Testis (tissue), 2 donors: Measurements from ENCODE around the gene MRPS2.

Source experiments
- POLR2A ChIP-seq: fragments of 450-650 bp; IDR thresholded peaks from one replicate; pipeline ENCODE4 v1.6.1; 2017; ENCODE audit warnings: antibody characterized with exemption, mild to moderate bottlenecking, moderate library complexity
- TF ChIP-seq, protein P1 (sequence below), 3 experiments: fragments of 450-650 bp in 2 of 3; fragments of 200-600 bp in 1 of 3; sonication (generic) in 1 of 3; IDR thresholded peaks; one replicate each; pipeline ENCODE4 v1.5.1; 2016 to 2019; ENCODE audit warnings: antibody characterized with exemption in 3 of 3, mild to moderate bottlenecking in 2 of 3, moderate library complexity in 1 of 3

DNA sequence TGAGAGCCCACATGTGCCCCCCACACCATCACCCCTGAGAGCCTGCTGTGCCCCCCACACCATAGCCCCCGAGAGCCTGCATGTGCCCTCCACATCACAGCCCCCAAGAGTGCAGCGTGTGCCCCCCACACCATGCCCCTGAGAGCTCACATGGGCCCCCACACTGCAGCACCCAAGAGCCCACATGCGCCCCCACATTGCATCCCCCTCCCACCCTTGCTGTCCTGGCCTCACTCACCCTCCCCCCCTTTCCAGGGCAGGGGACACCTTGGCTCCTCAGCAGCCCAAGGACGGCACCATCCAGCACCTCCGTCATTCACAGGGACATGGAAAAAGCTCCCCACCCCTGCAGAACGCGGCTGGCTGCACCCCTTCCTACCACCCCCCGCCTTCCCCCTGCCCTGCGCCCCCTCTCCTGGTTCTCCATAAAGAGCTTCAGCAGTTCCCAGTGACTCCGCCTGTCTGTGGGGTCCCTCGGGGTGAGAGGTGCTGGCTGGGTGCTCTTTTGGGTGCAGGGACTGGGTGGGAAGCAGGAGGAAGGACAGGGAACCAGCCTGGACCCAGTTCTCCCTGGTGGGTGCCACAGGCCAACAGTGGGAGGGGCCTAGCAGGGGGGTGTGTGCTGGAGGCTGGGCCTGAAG is 25.7 kb downstream of the MRPS2 start:
- TF ChIP-seq, protein P1, sequence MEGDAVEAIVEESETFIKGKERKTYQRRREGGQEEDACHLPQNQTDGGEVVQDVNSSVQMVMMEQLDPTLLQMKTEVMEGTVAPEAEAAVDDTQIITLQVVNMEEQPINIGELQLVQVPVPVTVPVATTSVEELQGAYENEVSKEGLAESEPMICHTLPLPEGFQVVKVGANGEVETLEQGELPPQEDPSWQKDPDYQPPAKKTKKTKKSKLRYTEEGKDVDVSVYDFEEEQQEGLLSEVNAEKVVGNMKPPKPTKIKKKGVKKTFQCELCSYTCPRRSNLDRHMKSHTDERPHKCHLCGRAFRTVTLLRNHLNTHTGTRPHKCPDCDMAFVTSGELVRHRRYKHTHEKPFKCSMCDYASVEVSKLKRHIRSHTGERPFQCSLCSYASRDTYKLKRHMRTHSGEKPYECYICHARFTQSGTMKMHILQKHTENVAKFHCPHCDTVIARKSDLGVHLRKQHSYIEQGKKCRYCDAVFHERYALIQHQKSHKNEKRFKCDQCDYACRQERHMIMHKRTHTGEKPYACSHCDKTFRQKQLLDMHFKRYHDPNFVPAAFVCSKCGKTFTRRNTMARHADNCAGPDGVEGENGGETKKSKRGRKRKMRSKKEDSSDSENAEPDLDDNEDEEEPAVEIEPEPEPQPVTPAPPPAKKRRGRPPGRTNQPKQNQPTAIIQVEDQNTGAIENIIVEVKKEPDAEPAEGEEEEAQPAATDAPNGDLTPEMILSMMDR (IDR thresholded peaks at IDR 0.05), result no peak
- TF ChIP-seq POLR2A, result no peak
